ENCODE results near the gene MEIS2.

DNA sequence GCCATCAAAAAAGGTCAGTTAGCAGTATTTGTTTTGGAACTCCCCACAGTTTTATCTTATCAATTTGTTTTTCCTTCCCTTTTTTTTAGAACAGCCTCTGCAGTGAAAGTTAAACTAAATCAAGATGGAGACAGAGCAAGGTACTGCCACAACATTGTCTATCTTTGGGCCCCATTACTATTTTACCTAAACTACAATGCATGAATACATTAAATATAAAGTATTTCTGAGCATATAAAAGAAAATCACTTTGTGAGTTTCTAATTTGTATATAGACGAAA lies 139.5 kb downstream of the MEIS2 start:
- TF ChIP-seq, protein P1, sequence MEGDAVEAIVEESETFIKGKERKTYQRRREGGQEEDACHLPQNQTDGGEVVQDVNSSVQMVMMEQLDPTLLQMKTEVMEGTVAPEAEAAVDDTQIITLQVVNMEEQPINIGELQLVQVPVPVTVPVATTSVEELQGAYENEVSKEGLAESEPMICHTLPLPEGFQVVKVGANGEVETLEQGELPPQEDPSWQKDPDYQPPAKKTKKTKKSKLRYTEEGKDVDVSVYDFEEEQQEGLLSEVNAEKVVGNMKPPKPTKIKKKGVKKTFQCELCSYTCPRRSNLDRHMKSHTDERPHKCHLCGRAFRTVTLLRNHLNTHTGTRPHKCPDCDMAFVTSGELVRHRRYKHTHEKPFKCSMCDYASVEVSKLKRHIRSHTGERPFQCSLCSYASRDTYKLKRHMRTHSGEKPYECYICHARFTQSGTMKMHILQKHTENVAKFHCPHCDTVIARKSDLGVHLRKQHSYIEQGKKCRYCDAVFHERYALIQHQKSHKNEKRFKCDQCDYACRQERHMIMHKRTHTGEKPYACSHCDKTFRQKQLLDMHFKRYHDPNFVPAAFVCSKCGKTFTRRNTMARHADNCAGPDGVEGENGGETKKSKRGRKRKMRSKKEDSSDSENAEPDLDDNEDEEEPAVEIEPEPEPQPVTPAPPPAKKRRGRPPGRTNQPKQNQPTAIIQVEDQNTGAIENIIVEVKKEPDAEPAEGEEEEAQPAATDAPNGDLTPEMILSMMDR (conservative IDR thresholded peaks at IDR 0.05; ENCODE audit: low read depth, low read length), result no peak
- TF ChIP-seq EZH2 (IDR thresholded peaks at IDR 0.05; ENCODE audit: borderline replicate concordance, low read depth, low read length, poor library complexity, severe bottlenecking), result no peak

All from A673 (cell line).